ENCODE results near the gene LINGO3.
"Not testable (repeated sequence)": the region's sequence is repeated elsewhere in the genome, so short reads cannot be mapped to it uniquely, and the experiment has no call there.

Gene LINGO3

GRCh38 chr19:2287585-2288337 lies 20.2 kb downstream of the LINGO3 start:
- Mint-ChIP-seq H3K27me3 (no peaks in the 10 kb centered on the region), H3K27ac (peak overlapping the region; percentile 17), H3K4me1 (peaks cover 23% of the 10 kb centered on the region), H3K36me3 (no peaks in the 10 kb centered on the region), H3K9me3 (no peaks in the 10 kb centered on the region), H3K4me3 (no peak overlapping the region)

GRCh38 chr19:2286402-2287140 lies 21.4 kb downstream of the LINGO3 start:
- H3K27ac Mint-ChIP-seq = no peak overlapping the region
- no peaks in the 10 kb centered on the region for H3K9me3 Mint-ChIP-seq
- H3K36me3 Mint-ChIP-seq = no peaks in the 10 kb centered on the region
- H3K4me3 Mint-ChIP-seq = no peak overlapping the region
- peaks cover 24% of the 10 kb centered on the region for H3K4me1 Mint-ChIP-seq
- no peaks in the 10 kb centered on the region for H3K27me3 Mint-ChIP-seq

- Mint-ChIP-seq H3K36me3 (no peaks in the 10 kb centered on the region), H3K27me3 (no peaks in the 10 kb centered on the region), H3K9me3 (no peaks in the 10 kb centered on the region), H3K4me1 (peaks cover 13% of the 10 kb centered on the region), H3K27ac (peak overlapping the region; percentile 46), H3K4me3 (no peak overlapping the region)
Observed at GRCh38 chr19:2283835-2284507, 24.0 kb downstream of the LINGO3 start.

GRCh38 chr19:2282862-2283237 lies 25.1 kb downstream of the LINGO3 start:
- H3K27ac Mint-ChIP-seq = no peak overlapping the region
- no peaks in the 10 kb centered on the region for H3K36me3 Mint-ChIP-seq
- H3K27me3 Mint-ChIP-seq = no peaks in the 10 kb centered on the region

GRCh38 chr19:2282062-2282861 lies 25.7 kb downstream of the LINGO3 start, which contains the start of gene PEAK3:
Gene PEAK3 (minus strand): TSS chr19:2282175. CDS start chr19:2280931, 1,244 bp downstream.
- Mint-ChIP-seq H3K27me3 (no peaks in the 10 kb centered on the region), H3K4me1 (peaks cover 5% of the 10 kb centered on the region), H3K36me3 (no peaks in the 10 kb centered on the region), H3K4me3 (peak within 1 kb of the TSS; percentile 72), H3K9me3 (no peaks in the 10 kb centered on the region), H3K27ac (no peak within 1 kb of the TSS)

More at GRCh38 chr19:2282862-2283237, 25.1 kb downstream of the LINGO3 start:
- peak overlapping the region; percentile 64 for H3K4me3 Mint-ChIP-seq
- no peaks in the 10 kb centered on the region for H3K9me3 Mint-ChIP-seq
- peaks cover 5% of the 10 kb centered on the region for H3K4me1 Mint-ChIP-seq

- not testable (repeated sequence) for H3K4me1 Mint-ChIP-seq, H3K27me3 Mint-ChIP-seq, H3K27ac Mint-ChIP-seq, H3K9me3 Mint-ChIP-seq, H3K36me3 Mint-ChIP-seq
- peak overlapping the region; percentile 72 for H3K4me3 Mint-ChIP-seq
Observed at GRCh38 chr19:2281265-2282061, 26.5 kb downstream of the LINGO3 start.

GRCh38 chr19:2280633-2281264 lies 27.2 kb downstream of the LINGO3 start:
- no peaks in the 10 kb centered on the region for H3K36me3 Mint-ChIP-seq
- peaks cover 5% of the 10 kb centered on the region for H3K4me1 Mint-ChIP-seq
- H3K27me3 Mint-ChIP-seq = no peaks in the 10 kb centered on the region
- H3K9me3 Mint-ChIP-seq = no peaks in the 10 kb centered on the region
- no peak overlapping the region for H3K27ac Mint-ChIP-seq
- no peak overlapping the region for H3K4me3 Mint-ChIP-seq

- H3K36me3 Mint-ChIP-seq = peaks cover 3% of the 10 kb centered on the region
- H3K27me3 Mint-ChIP-seq = no peaks in the 10 kb centered on the region
- no peak overlapping the region for H3K4me3 Mint-ChIP-seq
- H3K9me3 Mint-ChIP-seq = no peaks in the 10 kb centered on the region
- no peak overlapping the region for H3K27ac Mint-ChIP-seq
- peaks cover 19% of the 10 kb centered on the region for H3K4me1 Mint-ChIP-seq
Observed at GRCh38 chr19:2278459-2279158, 29.3 kb downstream of the LINGO3 start.

GRCh38 chr19:2277138-2277537 lies 30.8 kb downstream of the LINGO3 start:
- Mint-ChIP-seq H3K9me3 (no peaks in the 10 kb centered on the region), H3K4me1 (peaks cover 20% of the 10 kb centered on the region), H3K27me3 (no peaks in the 10 kb centered on the region), H3K27ac (no peak overlapping the region), H3K4me3 (no peak overlapping the region), H3K36me3 (peaks cover 6% of the 10 kb centered on the region)

GRCh38 chr19:2276429-2276986 lies 31.4 kb downstream of the LINGO3 start:
- Mint-ChIP-seq H3K4me3 (no peak overlapping the region), H3K27me3 (no peaks in the 10 kb centered on the region), H3K27ac (peak overlapping the region; percentile 23), H3K36me3 (peaks cover 9% of the 10 kb centered on the region), H3K4me1 (peaks cover 24% of the 10 kb centered on the region), H3K9me3 (no peaks in the 10 kb centered on the region)

- Mint-ChIP-seq H3K27me3 (no peaks in the 10 kb centered on the region), H3K36me3 (peaks cover 11% of the 10 kb centered on the region), H3K9me3 (no peaks in the 10 kb centered on the region), H3K4me3 (no peak overlapping the region), H3K4me1 (peaks cover 25% of the 10 kb centered on the region), H3K27ac (no peak overlapping the region)
Observed at GRCh38 chr19:2275588-2276428, 32.1 kb downstream of the LINGO3 start.

GRCh38 chr19:2274931-2275535 lies 32.9 kb downstream of the LINGO3 start:
- Mint-ChIP-seq H3K9me3 (no peaks in the 10 kb centered on the region), H3K4me3 (peak overlapping the region; percentile 7), H3K36me3 (peaks cover 11% of the 10 kb centered on the region), H3K27ac (peak overlapping the region; percentile 87), H3K4me1 (peaks cover 25% of the 10 kb centered on the region), H3K27me3 (no peaks in the 10 kb centered on the region)
